SU-DHL-6 (cell line): ENCODE measurements around the gene ZNF792.
"Not testable (repeated sequence)": the region's sequence is repeated elsewhere in the genome, so short reads cannot be mapped to it uniquely, and the experiment has no call there.

Experiments used
- H2AFZ ChIP-seq: fragments of 200-600 bp; sonication (generic); 2 replicates; pipeline ENCODE4 v1.6.1; 2014; ENCODE audit warnings: low read depth, mild to moderate bottlenecking, moderate library complexity, mixed read lengths, antibody characterized with exemption, low read length; ENCODE audit not compliant: severe bottlenecking
- H3F3A ChIP-seq: fragments of 200-600 bp; shearing (Covaris generic); 2 replicates; pipeline ENCODE4 v1.6.0; 2016; ENCODE audit warnings: antibody characterized with exemption, mild to moderate bottlenecking; ENCODE audit not compliant: insufficient read depth
- H3K27ac ChIP-seq: fragments of 200-600 bp; sonication (generic); 2 replicates; pipeline ENCODE4 v1.5.1; 2016; ENCODE audit warnings: low read depth, mild to moderate bottlenecking, low read length, moderate library complexity, mixed read lengths
- H3K27me3 ChIP-seq: fragments of 200-600 bp; sonication (generic), shearing (Covaris generic); 2 replicates; pipeline ENCODE4 v1.6.0; 2014; ENCODE audit warnings: mild to moderate bottlenecking, low read length
- H3K36me3 ChIP-seq: fragments of 200-600 bp; sonication (generic); 2 replicates; pipeline ENCODE4 v1.6.1; 2014; ENCODE audit warnings: mild to moderate bottlenecking, low read length, mixed read lengths
- H3K4me2 ChIP-seq: fragments of 300-600, 200-600 bp; shearing (Covaris generic), sonication (generic); 2 replicates; pipeline ENCODE4 v1.6.0; 2014; ENCODE audit warnings: low read length, low read depth, mild to moderate bottlenecking; ENCODE audit not compliant: poor library complexity, severe bottlenecking
- H3K4me3 ChIP-seq: fragments of 200-600 bp; sonication (generic); 2 replicates; pipeline ENCODE4 v1.5.1; 2014; ENCODE audit warnings: antibody characterized with exemption, low read length, mild to moderate bottlenecking, mixed read lengths; ENCODE audit not compliant: insufficient read depth, poor library complexity, severe bottlenecking
- H3K79me2 ChIP-seq: fragments of 200-600 bp; sonication (generic); 2 replicates; pipeline ENCODE4 v1.6.1; 2014; ENCODE audit warnings: mild to moderate bottlenecking, low read length, moderate library complexity; ENCODE audit not compliant: insufficient read depth
- H3K9ac ChIP-seq: fragments of 200-600 bp; sonication (generic); 2 replicates; pipeline ENCODE4 v1.7.0; 2014; ENCODE audit warnings: mild to moderate bottlenecking, low read length
- H3K9me2 ChIP-seq: fragments of 200-600 bp; sonication (generic); replicated peaks from 2 replicates; pipeline ENCODE4 v1.6.1; 2014; ENCODE audit warnings: low read length; ENCODE audit not compliant: insufficient read depth
- H3K9me3 ChIP-seq: fragments of 200-600 bp; sonication (generic); 2 replicates; pipeline ENCODE4 v1.6.1; 2014; ENCODE audit warnings: low read length, mixed read lengths; ENCODE audit not compliant: insufficient read depth
- H4K20me1 ChIP-seq: fragments of 200-600 bp; sonication (generic); 2 replicates; pipeline ENCODE4 v1.6.1; 2014; ENCODE audit warnings: low read depth, mild to moderate bottlenecking, antibody characterized with exemption, low read length, moderate library complexity, mixed read lengths
- CTCF ChIP-seq: fragments of 200-600 bp; sonication (generic); IDR thresholded peaks from one replicate; pipeline ENCODE4 v1.5.1; 2017; ENCODE audit warnings: antibody characterized with exemption, mild to moderate bottlenecking, low read length, moderate library complexity; ENCODE audit not compliant: insufficient read depth, poor library complexity, severe bottlenecking
- EZH2phosphoT487 ChIP-seq: fragments of 200-600 bp; sonication (generic), shearing (Covaris generic); conservative IDR thresholded peaks from 2 replicates; pipeline ENCODE4 v1.6.1; 2018; ENCODE audit warnings: mild to moderate bottlenecking, antibody characterized with exemption, low read length, moderate library complexity, mixed read lengths

Gene ZNF792

GRCh38 chr19:34967551-34967950 lies 3.5 kb upstream of the ZNF792 start:
- H3K27me3 ChIP-seq, result no peaks in the 10 kb centered on the region
- TF ChIP-seq CTCF (no peak), EZH2phosphoT487 (no peak)

GRCh38 chr19:34965505-34965904 lies 1.5 kb upstream of the ZNF792 start:
- not testable (repeated sequence) for H3F3A ChIP-seq, H3K27ac ChIP-seq, H2AFZ ChIP-seq, H3K9ac ChIP-seq, H4K20me1 ChIP-seq, H3K27me3 ChIP-seq, H3K79me2 ChIP-seq, H3K4me3 ChIP-seq, H3K4me2 ChIP-seq, H3K36me3 ChIP-seq, H3K9me2 ChIP-seq
- H3K9me3 ChIP-seq, result peaks cover 18% of the 10 kb centered on the region; the same call in 1 of the 2 replicates

More at GRCh38 chr19:34967551-34967950, 3.5 kb upstream of the ZNF792 start:
- no peak overlapping the region for H3K9ac ChIP-seq
- H3K4me2 ChIP-seq, result no peak overlapping the region
- no peaks in the 10 kb centered on the region for H4K20me1 ChIP-seq
- H3K36me3 ChIP-seq, result no peaks in the 10 kb centered on the region; the same call in 1 of the 2 replicates
- H3K4me3 ChIP-seq, result no peak overlapping the region
- peaks cover 18% of the 10 kb centered on the region; the same call in 1 of the 2 replicates for H3K9me3 ChIP-seq
- H3F3A ChIP-seq, result no peaks in the 10 kb centered on the region
- H3K9me2 ChIP-seq, result no peaks in the 10 kb centered on the region
- H3K27ac ChIP-seq, result no peak overlapping the region
- H2AFZ ChIP-seq, result no peak overlapping the region
- no peaks in the 10 kb centered on the region for H3K79me2 ChIP-seq

GRCh38 chr19:34964598-34964997 lies 569 bp upstream of the ZNF792 start:
- Histone ChIP-seq H3F3A (no peaks in the 10 kb centered on the region), H2AFZ (no peak overlapping the region), H3K79me2 (no peaks in the 10 kb centered on the region), H3K27ac (no peak overlapping the region), H3K27me3 (no peaks in the 10 kb centered on the region), H3K9me2 (no peaks in the 10 kb centered on the region), H3K9me3 (peaks cover 19% of the 10 kb centered on the region; the same call in 1 of the 2 replicates), H3K9ac (no peak overlapping the region), H4K20me1 (no peaks in the 10 kb centered on the region), H3K4me2 (peak overlapping the region; percentile 65), H3K4me3 (no peak overlapping the region), H3K36me3 (peaks cover 3% of the 10 kb centered on the region)
- TF ChIP-seq CTCF (no peak), EZH2phosphoT487 (no peak)

GRCh38 chr19:34962687-34963572 lies 1.1 kb downstream of the ZNF792 start:
- H3K27me3 ChIP-seq, result no peaks in the 10 kb centered on the region
- H3K9me3 ChIP-seq, result peaks cover 26% of the 10 kb centered on the region; the same call in 1 of the 2 replicates
- H4K20me1 ChIP-seq, result no peaks in the 10 kb centered on the region
- H3K9me2 ChIP-seq, result no peaks in the 10 kb centered on the region
- peak overlapping the region; percentile 65 for H3K4me2 ChIP-seq
- peak overlapping the region; percentile 99 for H2AFZ ChIP-seq
- no peak for TF ChIP-seq EZH2phosphoT487
- TF ChIP-seq CTCF, result no peak
- H3K4me3 ChIP-seq, result peak overlapping the region; percentile 79
- peaks cover 18% of the 10 kb centered on the region for H3K36me3 ChIP-seq
- H3K9ac ChIP-seq, result peak overlapping the region; percentile 72
- no peak overlapping the region for H3K27ac ChIP-seq
- H3K79me2 ChIP-seq, result no peaks in the 10 kb centered on the region
- no peaks in the 10 kb centered on the region for H3F3A ChIP-seq
